Measurements from ENCODE around the gene SPATS1.

- TF ChIP-seq, protein P1, sequence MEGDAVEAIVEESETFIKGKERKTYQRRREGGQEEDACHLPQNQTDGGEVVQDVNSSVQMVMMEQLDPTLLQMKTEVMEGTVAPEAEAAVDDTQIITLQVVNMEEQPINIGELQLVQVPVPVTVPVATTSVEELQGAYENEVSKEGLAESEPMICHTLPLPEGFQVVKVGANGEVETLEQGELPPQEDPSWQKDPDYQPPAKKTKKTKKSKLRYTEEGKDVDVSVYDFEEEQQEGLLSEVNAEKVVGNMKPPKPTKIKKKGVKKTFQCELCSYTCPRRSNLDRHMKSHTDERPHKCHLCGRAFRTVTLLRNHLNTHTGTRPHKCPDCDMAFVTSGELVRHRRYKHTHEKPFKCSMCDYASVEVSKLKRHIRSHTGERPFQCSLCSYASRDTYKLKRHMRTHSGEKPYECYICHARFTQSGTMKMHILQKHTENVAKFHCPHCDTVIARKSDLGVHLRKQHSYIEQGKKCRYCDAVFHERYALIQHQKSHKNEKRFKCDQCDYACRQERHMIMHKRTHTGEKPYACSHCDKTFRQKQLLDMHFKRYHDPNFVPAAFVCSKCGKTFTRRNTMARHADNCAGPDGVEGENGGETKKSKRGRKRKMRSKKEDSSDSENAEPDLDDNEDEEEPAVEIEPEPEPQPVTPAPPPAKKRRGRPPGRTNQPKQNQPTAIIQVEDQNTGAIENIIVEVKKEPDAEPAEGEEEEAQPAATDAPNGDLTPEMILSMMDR (IDR thresholded peaks at IDR 0.05) = no peak
- TF ChIP-seq POLR2A (IDR thresholded peaks at IDR 0.05) = no peak
Measured at GRCh38 chr6:44306710-44307109, 35.7 kb upstream of the SPATS1 start.
